Activated T-cell treated with anti-CD3 and anti-CD28 coated beads, Interleukin-2, amount 50 U/mL, for 4 hours (primary cell): ENCODE results near the gene HMGXB3. TPM values are rescaled to one million over a fixed set of nuclear protein-coding genes. Genes with fewer than 3 reads are reported as not detected.
"Not testable (repeated sequence)": the region's sequence is repeated elsewhere in the genome, so short reads cannot be mapped to it uniquely, and the experiment has no call there.

Experiments
- ATAC-seq, 2 donors: fragments of 200-7000 bp; cut with Tn5 transposase; one replicate each; pipeline ENCODE4 v1.10.0; 2021
- DNase-seq: peaks from one replicate; pipeline ENCODE4 v3.0.0-alpha.2; 2020
- H3K27me3 Mint-ChIP-seq: one replicate; pipeline ENCODE4 v1.8.0; 2021; ENCODE audit warnings: low read depth, mixed read lengths
- H3K36me3 Mint-ChIP-seq: one replicate; pipeline ENCODE4 v1.8.0; 2022; ENCODE audit warnings: mixed read lengths; ENCODE audit not compliant: insufficient read depth
- H3K4me1 Mint-ChIP-seq: one replicate; pipeline ENCODE4 v1.8.0; 2021; ENCODE audit warnings: low read depth, mixed read lengths
- H3K4me3 Mint-ChIP-seq: one replicate; pipeline ENCODE4 v1.8.0; 2021; ENCODE audit warnings: mild to moderate bottlenecking, moderate library complexity, mixed read lengths
- H3K9me3 Mint-ChIP-seq: one replicate; pipeline ENCODE4 v1.8.0; 2021; ENCODE audit warnings: mixed read lengths
- total RNA-seq, 3 donors: library from RNA; stranded (reverse); gene quantifications; one replicate each; pipeline ENCODE4 v1.2.1, GENCODE V29; 2021

The HMGXB3 gene
- total RNA-seq, 3 donors from 2014 or later, result 46.2 to 49.2 (median 46.4) TPM

DNA sequence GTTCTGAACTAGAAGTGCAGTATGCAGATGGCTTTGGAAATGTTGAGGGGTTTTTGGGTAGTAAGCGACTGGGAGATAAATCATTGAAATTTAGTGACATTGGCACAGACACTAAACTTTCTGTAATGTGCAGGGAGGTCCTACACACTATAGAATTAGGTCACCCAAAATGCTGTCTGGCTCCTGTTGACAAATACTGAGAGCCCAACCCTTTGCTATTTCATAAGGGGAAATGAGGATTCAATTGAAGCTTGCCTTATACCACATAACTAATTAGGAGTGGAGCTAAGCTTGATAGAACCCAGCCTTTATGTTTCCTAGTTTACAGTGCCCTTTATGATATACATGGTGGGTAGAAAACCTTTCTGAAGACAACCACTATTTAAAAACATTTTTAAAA lies 22.6 kb downstream of the HMGXB3 start:
- H3K27me3 Mint-ChIP-seq, result no peaks in the 10 kb centered on the region
- no peak for DNase-seq
- peaks cover 3% of the 10 kb centered on the region for H3K4me1 Mint-ChIP-seq
- H3K36me3 Mint-ChIP-seq, result peaks cover 56% of the 10 kb centered on the region
- no peaks in the 10 kb centered on the region for H3K9me3 Mint-ChIP-seq
- ATAC-seq, result no peak
- no peak overlapping the region for H3K4me3 Mint-ChIP-seq

DNA sequence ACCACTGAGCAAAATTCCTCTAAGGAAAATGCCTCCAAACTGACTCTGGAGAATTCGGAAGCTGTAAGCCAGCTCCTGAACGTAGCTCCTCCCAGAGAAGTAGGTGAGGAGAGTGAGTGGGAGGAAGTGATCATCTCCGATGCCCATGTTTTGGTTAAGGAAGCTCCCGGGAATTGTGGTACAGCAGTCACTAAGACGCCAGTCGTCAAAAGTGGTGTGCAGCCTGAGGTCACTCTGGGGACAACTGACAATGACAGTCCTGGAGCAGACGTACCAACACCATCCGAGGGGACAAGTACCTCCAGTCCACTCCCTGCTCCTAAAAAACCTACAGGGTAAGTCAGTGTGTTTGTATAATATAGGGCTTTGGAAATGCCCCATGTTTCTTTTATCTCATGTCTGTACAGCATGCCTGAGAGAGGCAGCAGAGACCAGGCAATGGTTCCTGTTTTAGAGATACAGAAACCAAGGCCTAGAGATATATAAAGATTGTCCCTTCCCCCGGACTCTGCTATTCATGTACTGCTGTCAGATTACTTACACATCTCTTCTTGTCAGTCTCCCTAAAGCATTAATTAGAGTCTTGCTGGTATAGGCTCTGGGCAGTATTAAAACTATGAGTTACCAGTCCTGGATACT lies 23.9 kb downstream of the HMGXB3 start:
- Mint-ChIP-seq H3K4me3 (no peak overlapping the region), H3K9me3 (no peaks in the 10 kb centered on the region), H3K4me1 (peaks cover 3% of the 10 kb centered on the region), H3K27me3 (no peaks in the 10 kb centered on the region), H3K36me3 (peaks cover 51% of the 10 kb centered on the region)
- no peak for DNase-seq
- ATAC-seq, result no peak

- DNase-seq (no peak), ATAC-seq (no peak)
- H3K4me3 Mint-ChIP-seq, result no peak overlapping the region
- peaks cover under 1% of the 10 kb centered on the region for H3K4me1 Mint-ChIP-seq
- no peaks in the 10 kb centered on the region for H3K27me3 Mint-ChIP-seq
- H3K9me3 Mint-ChIP-seq, result no peaks in the 10 kb centered on the region
- H3K36me3 Mint-ChIP-seq, result peaks cover 54% of the 10 kb centered on the region
Measured at GRCh38 chr5:150026682-150027172, 26.2 kb downstream of the HMGXB3 start.

DNA sequence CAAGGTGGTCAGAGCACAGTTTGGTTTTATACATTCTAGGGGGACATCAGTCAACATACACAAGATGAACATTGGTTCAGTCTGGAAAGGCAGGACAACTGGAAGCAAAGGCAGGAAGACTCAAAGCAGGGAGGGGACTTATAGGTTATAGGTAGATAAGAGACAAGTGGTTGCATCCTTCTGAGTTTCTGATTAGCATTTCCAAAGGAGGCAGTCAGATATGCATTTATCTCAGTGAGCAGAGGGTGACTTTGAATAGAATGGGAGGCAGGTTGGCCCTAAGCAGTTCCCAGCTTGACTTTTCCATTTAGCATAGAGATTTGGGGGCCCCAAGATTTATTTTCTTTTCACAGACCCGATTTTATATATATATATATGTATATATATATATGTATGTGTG lies 27.5 kb downstream of the HMGXB3 start:
- H3K36me3 Mint-ChIP-seq, result peaks cover 54% of the 10 kb centered on the region
- H3K27me3 Mint-ChIP-seq, result not testable (repeated sequence)

DNA sequence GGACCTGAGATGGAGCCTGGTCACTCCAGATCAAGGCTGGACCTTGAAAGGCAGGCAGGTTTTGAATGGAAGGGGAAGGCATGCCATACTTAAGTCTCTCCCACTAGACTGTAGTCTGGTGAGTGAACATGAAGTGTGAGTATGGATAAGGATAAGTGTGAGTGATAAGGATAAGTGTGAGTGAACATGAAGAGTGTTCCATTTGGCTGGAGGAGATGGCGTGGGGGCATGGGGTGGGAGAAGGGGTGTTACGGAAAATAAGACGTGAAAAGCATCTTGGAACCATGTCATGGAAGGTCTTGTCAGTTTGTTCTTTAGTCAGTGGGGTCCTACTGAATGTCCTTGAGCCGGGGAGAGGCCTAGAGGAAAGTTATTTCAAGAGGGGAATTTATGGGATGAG lies 32.8 kb downstream of the HMGXB3 start:
- ATAC-seq (no peak), DNase-seq (no peak)
- Mint-ChIP-seq H3K4me1 (no peaks in the 10 kb centered on the region), H3K36me3 (peaks cover 72% of the 10 kb centered on the region), H3K9me3 (no peaks in the 10 kb centered on the region), H3K4me3 (no peak overlapping the region), H3K27me3 (no peaks in the 10 kb centered on the region)

More for the DNA sequence above, 27.5 kb downstream of the HMGXB3 start:
- not testable (repeated sequence) for DNase-seq, H3K4me1 Mint-ChIP-seq, H3K9me3 Mint-ChIP-seq, H3K4me3 Mint-ChIP-seq, ATAC-seq

GRCh38 chr5:150034662-150035061 lies 34.1 kb downstream of the HMGXB3 start:
- no peaks in the 10 kb centered on the region for H3K9me3 Mint-ChIP-seq
- H3K36me3 Mint-ChIP-seq, result peaks cover 77% of the 10 kb centered on the region
- no peak overlapping the region for H3K4me3 Mint-ChIP-seq
- DNase-seq, result no peak
- H3K27me3 Mint-ChIP-seq, result no peaks in the 10 kb centered on the region
- H3K4me1 Mint-ChIP-seq, result no peaks in the 10 kb centered on the region
- ATAC-seq, result no peak

GRCh38 chr5:150035139-150035895 lies 34.8 kb downstream of the HMGXB3 start:
- ATAC-seq, result no peak
- no peaks in the 10 kb centered on the region for H3K27me3 Mint-ChIP-seq
- no peak overlapping the region for H3K4me3 Mint-ChIP-seq
- DNase-seq, result no peak
- no peaks in the 10 kb centered on the region for H3K9me3 Mint-ChIP-seq
- peaks cover 76% of the 10 kb centered on the region for H3K36me3 Mint-ChIP-seq
- H3K4me1 Mint-ChIP-seq, result no peaks in the 10 kb centered on the region

GRCh38 chr5:150036513-150036912 lies 36.0 kb downstream of the HMGXB3 start:
- peaks cover 76% of the 10 kb centered on the region for H3K36me3 Mint-ChIP-seq
- ATAC-seq, result no peak
- H3K4me1 Mint-ChIP-seq, result no peaks in the 10 kb centered on the region
- no peak for DNase-seq
- no peaks in the 10 kb centered on the region for H3K27me3 Mint-ChIP-seq
- H3K9me3 Mint-ChIP-seq, result no peaks in the 10 kb centered on the region
- no peak overlapping the region for H3K4me3 Mint-ChIP-seq

GRCh38 chr5:150038547-150038946 lies 38.0 kb downstream of the HMGXB3 start:
- H3K36me3 Mint-ChIP-seq, result peaks cover 74% of the 10 kb centered on the region
- peaks cover 7% of the 10 kb centered on the region for H3K4me1 Mint-ChIP-seq
- H3K27me3 Mint-ChIP-seq, result no peaks in the 10 kb centered on the region
- no peak for DNase-seq
- H3K9me3 Mint-ChIP-seq, result no peaks in the 10 kb centered on the region
- no peak overlapping the region for H3K4me3 Mint-ChIP-seq
- ATAC-seq, result no peak

- peaks cover 19% of the 10 kb centered on the region for H3K4me1 Mint-ChIP-seq
- no peak for ATAC-seq
- H3K36me3 Mint-ChIP-seq, result peaks cover 57% of the 10 kb centered on the region
- H3K9me3 Mint-ChIP-seq, result no peaks in the 10 kb centered on the region
- no peak for DNase-seq
- H3K27me3 Mint-ChIP-seq, result no peaks in the 10 kb centered on the region
- H3K4me3 Mint-ChIP-seq, result no peak overlapping the region
Measured at GRCh38 chr5:150042459-150042858, 41.9 kb downstream of the HMGXB3 start.

DNA sequence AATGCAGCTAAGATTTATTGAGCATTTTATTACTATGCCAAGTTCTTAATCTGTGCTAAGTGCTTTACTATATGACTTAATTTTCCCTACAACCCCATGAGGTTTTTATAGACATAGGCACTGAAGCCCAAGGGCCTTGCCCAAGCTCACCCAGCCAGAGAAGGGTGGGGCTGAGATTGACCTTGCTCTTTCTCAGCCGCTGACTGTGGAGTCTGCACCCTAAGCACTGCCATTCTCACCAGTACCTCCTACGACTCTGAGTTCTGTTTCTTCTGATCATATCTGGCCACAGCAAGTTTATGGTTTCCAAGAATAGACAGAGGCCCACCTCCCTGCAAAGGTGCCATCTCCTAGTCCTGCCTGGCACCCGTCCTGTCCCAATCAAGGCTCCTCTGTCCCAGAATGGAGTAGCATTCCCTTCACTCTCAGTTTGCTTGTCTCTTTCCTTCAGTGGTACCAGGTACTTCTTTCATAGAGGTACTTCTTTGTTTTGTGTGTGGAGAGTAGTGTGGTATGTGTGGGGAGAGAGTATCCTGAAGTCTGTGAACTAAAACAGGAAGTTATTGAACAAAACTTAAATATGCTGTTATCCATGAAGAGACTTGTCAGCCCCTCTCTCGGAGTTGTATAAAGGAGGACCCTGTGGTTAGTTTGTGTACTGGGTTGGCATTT lies 43.3 kb downstream of the HMGXB3 start:
- Mint-ChIP-seq H3K4me3 (no peak overlapping the region), H3K4me1 (peaks cover 19% of the 10 kb centered on the region), H3K27me3 (no peaks in the 10 kb centered on the region), H3K36me3 (peaks cover 60% of the 10 kb centered on the region), H3K9me3 (no peaks in the 10 kb centered on the region)
- DNase-seq (no peak), ATAC-seq (no peak)

GRCh38 chr5:150044329-150044681 lies 43.8 kb downstream of the HMGXB3 start:
- H3K9me3 Mint-ChIP-seq, result no peaks in the 10 kb centered on the region
- no peak for ATAC-seq
- peaks cover 61% of the 10 kb centered on the region for H3K36me3 Mint-ChIP-seq

DNA sequence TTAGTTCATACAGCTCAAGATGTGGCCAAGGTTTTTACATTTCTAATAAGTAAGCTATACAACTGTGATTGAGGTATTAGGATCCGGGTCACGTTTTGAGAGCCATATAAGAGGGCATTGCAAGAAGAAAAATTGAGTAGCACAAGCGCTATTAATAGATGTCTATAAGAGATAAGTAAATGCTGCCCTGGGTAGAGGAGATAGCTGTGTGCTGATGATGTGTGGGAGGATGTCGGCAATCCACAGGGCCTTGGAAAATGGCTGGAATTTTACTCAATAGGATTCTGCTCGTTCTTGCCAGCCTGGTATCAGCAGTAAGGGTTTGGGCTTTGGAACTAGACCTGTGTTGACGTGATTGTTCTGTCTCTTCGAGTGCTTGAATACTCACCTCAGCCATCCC lies 44.2 kb downstream of the HMGXB3 start:
- DNase-seq, result no peak
- H3K36me3 Mint-ChIP-seq, result peaks cover 62% of the 10 kb centered on the region
- no peaks in the 10 kb centered on the region for H3K9me3 Mint-ChIP-seq
- ATAC-seq, result no peak
- peaks cover 19% of the 10 kb centered on the region for H3K4me1 Mint-ChIP-seq
- H3K4me3 Mint-ChIP-seq, result no peak overlapping the region
- H3K27me3 Mint-ChIP-seq, result no peaks in the 10 kb centered on the region

More at GRCh38 chr5:150044329-150044681, 43.8 kb downstream of the HMGXB3 start:
- H3K27me3 Mint-ChIP-seq, result no peaks in the 10 kb centered on the region
- H3K4me3 Mint-ChIP-seq, result no peak overlapping the region
- no peak for DNase-seq
- H3K4me1 Mint-ChIP-seq, result peaks cover 19% of the 10 kb centered on the region

GRCh38 chr5:150045549-150045948 lies 45.0 kb downstream of the HMGXB3 start:
- no peak for DNase-seq
- peaks cover 62% of the 10 kb centered on the region for H3K36me3 Mint-ChIP-seq
- H3K27me3 Mint-ChIP-seq, result no peaks in the 10 kb centered on the region
- H3K9me3 Mint-ChIP-seq, result no peaks in the 10 kb centered on the region
- no peak overlapping the region for H3K4me3 Mint-ChIP-seq
- H3K4me1 Mint-ChIP-seq, result peaks cover 19% of the 10 kb centered on the region
- ATAC-seq, result no peak
